Ectodermal cell (in vitro differentiated cells): ENCODE results near the gene SFXN4.
"Not testable (repeated sequence)": the region's sequence is repeated elsewhere in the genome, so short reads cannot be mapped to it uniquely, and the experiment has no call there.

Source experiments
- H3K27ac ChIP-seq: 2 replicates; pipeline ENCODE4 v1.7.0; 2013; ENCODE audit warnings: mild to moderate bottlenecking, low read depth, low read length; ENCODE audit not compliant: insufficient read depth, poor library complexity, severe bottlenecking
- H3K27me3 ChIP-seq: 2 replicates; pipeline ENCODE4 v1.7.0; 2013; ENCODE audit warnings: mild to moderate bottlenecking, low read length; ENCODE audit not compliant: insufficient read depth, control insufficient read depth, poor library complexity, severe bottlenecking
- H3K36me3 ChIP-seq: one replicate; pipeline ENCODE4 v1.7.0; 2013; ENCODE audit warnings: low read length; ENCODE audit not compliant: control insufficient read depth, insufficient read depth
- H3K4me1 ChIP-seq: one replicate; pipeline ENCODE4 v1.7.0; 2013; ENCODE audit warnings: low read length; ENCODE audit not compliant: control insufficient read depth, insufficient read depth
- H3K4me3 ChIP-seq: 2 replicates; pipeline ENCODE4 v1.7.0; 2013; ENCODE audit warnings: low read depth, low read length, control low read depth; ENCODE audit not compliant: insufficient read depth
- H3K9me3 ChIP-seq: 2 replicates; pipeline ENCODE4 v1.7.0; 2013; ENCODE audit warnings: mild to moderate bottlenecking, low read length, moderate library complexity; ENCODE audit not compliant: control insufficient read depth
- WGBS, 2 experiments: methylation state at CpG; one replicate each; pipeline ENCODE4 v1.1.7; 2013; ENCODE audit warnings: missing lambda C conversion rate in 2 of 2; 5-methylcytosine and 5-hydroxymethylcytosine counted together

The SFXN4 gene

GRCh38 chr10:119098576-119098975, 66.9 kb downstream of the SFXN4 start:
- Histone ChIP-seq H3K36me3 (no peaks in the 10 kb centered on the region), H3K4me3 (no peak overlapping the region)
- 83 to 92% methylated on average over 2 to 3 of the region's 3 CpGs for WGBS, 2 experiments

GRCh38 chr10:119096641-119097415, 68.7 kb downstream of the SFXN4 start:
- H3K4me3 ChIP-seq: not testable (repeated sequence)

More at GRCh38 chr10:119098576-119098975, 66.9 kb downstream of the SFXN4 start:
- no peaks in the 10 kb centered on the region for H3K9me3 ChIP-seq
- no peaks in the 10 kb centered on the region for H3K27me3 ChIP-seq
- H3K27ac ChIP-seq: no peak overlapping the region
- H3K4me1 ChIP-seq: no peaks in the 10 kb centered on the region

DNA sequence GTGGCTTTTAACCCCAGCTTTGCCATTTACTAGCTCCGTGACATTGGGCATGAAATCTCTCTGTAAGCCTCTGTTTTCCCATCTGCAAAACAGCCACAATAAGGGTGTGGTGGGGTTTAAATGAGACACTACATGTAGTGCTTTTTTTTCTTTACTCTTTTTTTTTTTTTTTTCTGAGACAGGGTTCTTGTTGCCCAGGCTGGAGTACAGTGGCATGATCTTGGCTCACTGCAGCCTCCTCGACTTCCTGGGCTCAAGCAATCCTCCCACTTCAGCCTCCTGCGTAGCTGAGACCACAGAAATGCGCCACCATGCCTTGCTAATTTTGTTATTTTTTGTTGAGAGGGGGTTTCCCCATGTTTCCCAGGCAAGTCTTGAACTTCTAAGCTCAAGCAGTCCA, 69.9 kb downstream of the SFXN4 start:
- 86 to 94% methylated on average over 3 to 4 of the region's 4 CpGs for WGBS, 2 experiments
- Histone ChIP-seq H3K4me1 (no peaks in the 10 kb centered on the region), H3K36me3 (no peaks in the 10 kb centered on the region), H3K27ac (no peak overlapping the region), H3K9me3 (no peaks in the 10 kb centered on the region), H3K27me3 (no peaks in the 10 kb centered on the region), H3K4me3 (no peak overlapping the region)

More at GRCh38 chr10:119096641-119097415, 68.7 kb downstream of the SFXN4 start:
- not testable (repeated sequence) for H3K27me3 ChIP-seq, H3K27ac ChIP-seq, H3K36me3 ChIP-seq, H3K4me1 ChIP-seq, H3K9me3 ChIP-seq
- WGBS, 2 experiments: 93 to 96% methylated on average over 11 of the region's 12 CpGs

- H3K4me3 ChIP-seq: no peak overlapping the region
- no peaks in the 10 kb centered on the region for H3K27me3 ChIP-seq
- H3K9me3 ChIP-seq: no peaks in the 10 kb centered on the region
- H3K4me1 ChIP-seq: no peaks in the 10 kb centered on the region
- no peak overlapping the region for H3K27ac ChIP-seq
- 93 to 96% methylated on average over 5 of the region's 5 CpGs for WGBS, 2 experiments
- H3K36me3 ChIP-seq: no peaks in the 10 kb centered on the region
These were observed 74.5 kb downstream of the SFXN4 start for GRCh38 chr10:119090968-119091367.
